ENCODE data around the gene PRPF40B.

- TF ChIP-seq PHB2 (IDR thresholded peaks at IDR 0.05; ENCODE audit: partially characterized antibody), result no peak
- TF ChIP-seq ZNF407 (CRISPR knock-in tag; IDR thresholded peaks at IDR 0.05; ENCODE audit: not compliant biosample characterization), result no peak
- TF ChIP-seq CTCF (CRISPR knock-in tag; IDR thresholded peaks at IDR 0.05), result no peak
- TF ChIP-seq ZNF614 (CRISPR knock-in tag; IDR thresholded peaks at IDR 0.05; ENCODE audit: borderline replicate concordance), result no peak
- TF ChIP-seq ZNF790 (CRISPR knock-in tag; IDR thresholded peaks at IDR 0.05; ENCODE audit: borderline replicate concordance), result no peak
- TF ChIP-seq ZNF740 (CRISPR knock-in tag; IDR thresholded peaks at IDR 0.05), result no peak
- no peak for TF ChIP-seq DDIT3 (CRISPR knock-in tag; IDR thresholded peaks at IDR 0.05)
- no peak for TF ChIP-seq RFX1 (IDR thresholded peaks at IDR 0.05)
- TF ChIP-seq MXD4 (CRISPR knock-in tag; IDR thresholded peaks at IDR 0.05), result no peak
- TF ChIP-seq STAT6 (CRISPR knock-in tag; IDR thresholded peaks at IDR 0.05; ENCODE audit: borderline replicate concordance), result no peak
- no peak for TF ChIP-seq RERE (CRISPR knock-in tag; IDR thresholded peaks at IDR 0.05; ENCODE audit: low read depth)
- TF ChIP-seq CBFB (CRISPR knock-in tag; IDR thresholded peaks at IDR 0.05), result no peak
- TF ChIP-seq ARNT2 (CRISPR knock-in tag; IDR thresholded peaks at IDR 0.05; ENCODE audit: low read depth), result no peak
- no peak for TF ChIP-seq FOXO4 (CRISPR knock-in tag; conservative IDR thresholded peaks at IDR 0.05)
Measured at GRCh38 chr12:49651855-49652254, 28.5 kb downstream of the PRPF40B start.

All from HepG2 (cell line).